ENCODE results near the gene ARID3B.
A peak's percentile ranks its signal among the peaks of the same experiment; 100 is the strongest.

ARID3B gene

DNA sequence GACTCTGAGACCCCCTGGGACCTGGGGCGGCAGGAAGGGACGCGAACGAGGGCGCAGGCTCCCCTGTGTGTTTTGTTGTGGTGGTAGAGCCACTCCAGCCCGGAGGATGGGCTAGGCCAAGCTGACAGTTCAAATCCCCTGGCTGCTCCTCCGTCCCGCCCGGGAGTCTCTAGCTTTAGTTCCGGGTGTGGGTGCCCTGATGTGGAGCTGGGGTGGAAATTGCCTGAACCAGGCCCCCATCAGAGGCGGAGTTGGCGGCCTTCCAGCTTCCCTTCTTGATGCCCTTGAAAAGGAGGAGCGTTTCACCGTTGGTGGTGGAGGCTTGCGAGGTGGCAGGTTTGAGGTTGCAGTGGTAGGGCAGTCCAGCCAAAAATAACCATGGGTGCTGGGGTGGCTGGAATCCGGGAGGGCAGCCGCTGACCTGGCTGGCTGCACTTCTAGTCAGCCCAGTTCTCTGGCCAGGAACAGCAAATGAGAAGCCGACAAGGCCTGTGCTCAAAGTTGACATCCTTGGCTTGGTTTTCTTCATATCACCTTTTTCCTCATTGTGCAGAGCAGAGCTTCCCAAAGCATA is 75.4 kb downstream of the ARID3B start:
- peaks cover 26% of the 10 kb centered on the region for H3K36me3 ChIP-seq
- TF ChIP-seq, protein P1, sequence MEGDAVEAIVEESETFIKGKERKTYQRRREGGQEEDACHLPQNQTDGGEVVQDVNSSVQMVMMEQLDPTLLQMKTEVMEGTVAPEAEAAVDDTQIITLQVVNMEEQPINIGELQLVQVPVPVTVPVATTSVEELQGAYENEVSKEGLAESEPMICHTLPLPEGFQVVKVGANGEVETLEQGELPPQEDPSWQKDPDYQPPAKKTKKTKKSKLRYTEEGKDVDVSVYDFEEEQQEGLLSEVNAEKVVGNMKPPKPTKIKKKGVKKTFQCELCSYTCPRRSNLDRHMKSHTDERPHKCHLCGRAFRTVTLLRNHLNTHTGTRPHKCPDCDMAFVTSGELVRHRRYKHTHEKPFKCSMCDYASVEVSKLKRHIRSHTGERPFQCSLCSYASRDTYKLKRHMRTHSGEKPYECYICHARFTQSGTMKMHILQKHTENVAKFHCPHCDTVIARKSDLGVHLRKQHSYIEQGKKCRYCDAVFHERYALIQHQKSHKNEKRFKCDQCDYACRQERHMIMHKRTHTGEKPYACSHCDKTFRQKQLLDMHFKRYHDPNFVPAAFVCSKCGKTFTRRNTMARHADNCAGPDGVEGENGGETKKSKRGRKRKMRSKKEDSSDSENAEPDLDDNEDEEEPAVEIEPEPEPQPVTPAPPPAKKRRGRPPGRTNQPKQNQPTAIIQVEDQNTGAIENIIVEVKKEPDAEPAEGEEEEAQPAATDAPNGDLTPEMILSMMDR (IDR thresholded peaks at IDR 0.05; ENCODE audit: low read depth, low read length), result no peak
- H3K9me3 ChIP-seq, result no peaks in the 10 kb centered on the region
- H3K4me1 ChIP-seq, result peaks cover 3% of the 10 kb centered on the region
- DNase-seq, result peak; percentile 68
- H3K27me3 ChIP-seq, result no peaks in the 10 kb centered on the region
- H3K4me3 ChIP-seq (ENCODE audit: low read depth, low read length), result peak overlapping the region; percentile 99

GRCh38 chr15:74616996-74617395 is 76.0 kb downstream of the ARID3B start:
- H3K9me3 ChIP-seq, result no peaks in the 10 kb centered on the region
- H3K36me3 ChIP-seq, result peaks cover 31% of the 10 kb centered on the region
- no peaks in the 10 kb centered on the region for H3K27me3 ChIP-seq
- DNase-seq, result no peak
- peaks cover 3% of the 10 kb centered on the region for H3K4me1 ChIP-seq
- TF ChIP-seq, protein P1 (IDR thresholded peaks at IDR 0.05; ENCODE audit: low read depth, low read length), result no peak
- H3K4me3 ChIP-seq (ENCODE audit: low read depth, low read length), result peak overlapping the region; percentile 99

DNA sequence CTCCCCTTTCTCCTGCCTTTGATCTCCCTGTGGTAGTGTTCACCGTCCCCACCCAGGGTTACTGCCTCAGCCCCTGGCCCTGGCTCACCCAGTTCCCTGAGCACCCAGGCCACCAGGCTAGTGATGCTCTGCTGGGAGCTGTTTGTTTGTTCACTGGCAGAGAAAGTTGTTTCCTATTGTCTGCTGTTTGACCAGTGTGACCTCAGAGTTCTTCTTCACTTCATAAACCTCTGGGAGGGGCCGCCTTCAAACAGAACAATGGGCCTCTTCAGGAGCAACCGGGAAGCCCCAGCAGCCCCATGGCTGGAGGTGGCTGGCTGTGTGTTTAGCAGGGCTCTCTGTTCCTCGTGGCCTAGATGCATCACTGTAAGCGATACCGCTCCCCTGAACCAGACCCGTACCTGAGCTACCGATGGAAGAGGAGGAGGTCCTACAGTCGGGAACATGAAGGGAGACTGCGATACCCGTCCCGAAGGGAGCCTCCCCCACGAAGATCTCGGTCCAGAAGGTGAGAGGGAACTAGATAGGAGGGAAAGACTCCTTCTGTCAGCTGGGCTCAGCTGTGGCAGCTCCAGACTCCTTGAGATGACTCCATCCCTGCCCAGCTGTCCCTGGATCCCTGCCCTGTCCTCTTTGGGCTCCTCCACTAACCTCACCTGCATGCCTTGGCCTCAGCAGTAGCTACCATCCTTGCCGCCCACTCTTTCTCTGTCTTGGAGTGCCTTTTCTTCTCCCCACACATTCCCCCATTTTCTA is 78.0 kb downstream of the ARID3B start:
- H3K36me3 ChIP-seq, result peaks cover 52% of the 10 kb centered on the region
- no peaks in the 10 kb centered on the region for H3K27me3 ChIP-seq
- H3K9me3 ChIP-seq, result no peaks in the 10 kb centered on the region
- TF ChIP-seq, protein P1 (IDR thresholded peaks at IDR 0.05; ENCODE audit: low read depth, low read length), result no peak
- DNase-seq, result no peak
- H3K4me3 ChIP-seq (ENCODE audit: low read depth, low read length), result no peak overlapping the region
- H3K4me1 ChIP-seq, result peaks cover 3% of the 10 kb centered on the region

DNA sequence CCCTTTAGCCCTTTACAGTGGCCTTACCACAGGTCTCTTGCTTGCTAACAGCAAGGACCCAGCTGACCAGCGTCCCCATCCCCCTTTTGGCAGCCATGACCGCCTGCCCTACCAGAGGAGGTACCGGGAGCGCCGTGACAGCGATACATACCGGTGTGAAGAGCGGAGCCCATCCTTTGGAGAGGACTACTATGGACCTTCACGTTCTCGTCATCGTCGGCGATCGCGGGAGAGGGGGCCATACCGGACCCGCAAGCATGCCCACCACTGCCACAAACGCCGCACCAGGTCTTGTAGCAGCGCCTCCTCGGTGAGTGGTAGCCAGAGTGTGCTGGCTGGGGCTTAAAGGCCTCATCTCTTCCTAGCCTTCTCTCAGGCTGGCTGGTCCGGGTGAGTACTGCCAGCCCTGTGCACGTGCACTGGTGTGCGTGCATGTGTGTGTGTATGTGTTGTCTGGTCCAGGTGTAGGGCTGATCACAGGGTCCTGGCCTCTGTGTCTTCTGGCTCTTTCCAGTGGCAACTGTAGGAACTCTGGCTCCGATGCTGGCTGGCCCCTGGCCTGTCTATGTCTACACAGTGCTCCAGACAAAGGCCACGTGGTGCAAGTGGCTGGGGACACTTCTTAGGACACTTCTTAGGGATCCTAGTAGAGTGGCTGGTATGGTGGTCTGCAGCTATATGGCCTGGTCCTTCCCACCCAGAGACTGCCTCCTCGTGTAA is 79.1 kb downstream of the ARID3B start:
- Histone ChIP-seq H3K27me3 (no peaks in the 10 kb centered on the region), H3K36me3 (peaks cover 62% of the 10 kb centered on the region), H3K4me3 (ENCODE audit: low read depth, low read length) (no peak overlapping the region), H3K4me1 (peaks cover 3% of the 10 kb centered on the region), H3K9me3 (no peaks in the 10 kb centered on the region)
- TF ChIP-seq, protein P1 (IDR thresholded peaks at IDR 0.05; ENCODE audit: low read depth, low read length), result no peak
- no peak for DNase-seq

DNA sequence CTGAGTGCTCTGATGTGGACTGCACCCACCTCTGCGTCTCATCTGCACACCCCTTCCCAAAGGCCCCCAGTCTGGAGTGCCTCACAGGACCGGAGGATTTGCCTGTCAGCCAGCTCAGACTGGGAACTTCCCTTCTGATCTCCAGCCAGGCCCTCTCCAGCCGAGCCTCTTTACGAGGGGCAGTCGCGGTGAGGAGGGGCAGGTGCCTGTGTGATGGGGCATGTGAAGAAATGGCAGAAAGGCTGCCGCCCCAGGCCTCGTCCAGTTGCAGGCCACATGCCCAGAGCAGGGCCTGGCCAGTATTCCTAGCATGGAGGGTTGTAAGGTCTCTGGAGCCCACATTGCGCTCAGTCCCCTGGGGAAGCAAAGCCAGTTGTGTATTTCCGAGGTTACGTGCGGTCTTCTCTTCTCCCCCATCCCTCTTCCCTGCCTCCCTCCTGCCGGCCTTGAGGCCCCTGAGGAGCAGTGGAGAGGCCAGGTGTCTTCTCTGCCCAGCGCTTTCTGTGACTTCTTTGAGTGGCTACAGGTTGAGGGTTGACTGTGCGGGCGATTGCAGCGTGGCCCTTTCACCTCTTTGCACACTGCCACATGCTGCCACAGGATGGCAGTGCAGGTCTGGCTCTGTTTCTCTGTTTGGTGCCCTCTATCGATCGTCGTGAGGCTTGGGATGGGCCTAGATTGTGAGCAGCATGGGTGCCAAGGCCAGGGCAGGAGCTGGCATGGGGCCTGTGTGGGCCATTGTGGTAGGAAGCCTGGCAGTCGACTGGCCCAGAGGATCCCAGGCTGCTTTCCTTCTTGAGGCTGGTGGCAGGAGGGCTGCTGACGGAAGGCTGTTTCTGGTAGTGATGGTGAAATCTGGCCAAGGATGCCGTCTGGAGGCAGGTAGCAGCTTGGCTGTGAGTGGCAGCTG is 79.9 kb downstream of the ARID3B start:
- peak; percentile 83 for DNase-seq
- H3K4me1 ChIP-seq, result peaks cover 3% of the 10 kb centered on the region
- peaks cover 70% of the 10 kb centered on the region for H3K36me3 ChIP-seq
- TF ChIP-seq, protein P1 (IDR thresholded peaks at IDR 0.05; ENCODE audit: low read depth, low read length), result peak; percentile 100
- no peaks in the 10 kb centered on the region for H3K9me3 ChIP-seq
- no peak overlapping the region for H3K4me3 ChIP-seq (ENCODE audit: low read depth, low read length)
- no peaks in the 10 kb centered on the region for H3K27me3 ChIP-seq
